Adrenal gland (tissue), 5 donors: Measurements from ENCODE around the gene VRK2.

ENCODE experiments used
- POLR2A ChIP-seq, 2 donors: fragments of 450-650 bp; IDR thresholded peaks; one replicate each; pipeline ENCODE4 v1.6.1; 2017; ENCODE audit warnings: antibody characterized with exemption in 2 of 2, mild to moderate bottlenecking in 2 of 2, moderate library complexity in 1 of 2
- TF ChIP-seq, protein P1 (sequence below), 6 experiments: fragments of 450-650 bp in 4 of 6; fragments of 200-600 bp in 2 of 6; sonication (generic) in 1 of 6; IDR thresholded peaks; 1 replicate in 5 of 6; 2 replicates in 1 of 6; pipeline versions ENCODE4 v1.5.1 to v1.8.0; 2016 to 2021; ENCODE audit warnings: antibody characterized with exemption in 6 of 6, mild to moderate bottlenecking in 2 of 6, moderate library complexity in 1 of 6
- donor health status: DM: no; HTN: no; CAD: no.

DNA sequence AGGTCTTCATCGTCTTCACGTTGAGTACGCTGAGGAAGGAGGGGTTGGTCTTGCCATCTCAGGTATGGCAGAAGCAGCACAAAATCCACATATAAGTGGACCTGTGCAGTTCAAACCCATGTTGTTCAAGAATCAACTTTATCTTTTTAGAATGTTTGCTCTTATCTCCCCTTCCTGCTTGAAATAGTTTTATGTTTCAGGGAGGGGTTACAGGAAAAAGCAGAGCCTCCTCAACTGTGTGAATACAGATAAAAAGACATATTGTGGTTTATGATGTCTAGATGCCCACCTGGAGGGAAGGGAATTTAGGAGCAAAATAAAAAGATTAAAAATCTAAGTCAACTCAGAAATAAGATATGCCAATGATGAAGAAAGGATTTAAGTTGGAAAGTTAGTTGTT, 75.9 kb downstream of the VRK2 start:
- TF ChIP-seq, protein P1, sequence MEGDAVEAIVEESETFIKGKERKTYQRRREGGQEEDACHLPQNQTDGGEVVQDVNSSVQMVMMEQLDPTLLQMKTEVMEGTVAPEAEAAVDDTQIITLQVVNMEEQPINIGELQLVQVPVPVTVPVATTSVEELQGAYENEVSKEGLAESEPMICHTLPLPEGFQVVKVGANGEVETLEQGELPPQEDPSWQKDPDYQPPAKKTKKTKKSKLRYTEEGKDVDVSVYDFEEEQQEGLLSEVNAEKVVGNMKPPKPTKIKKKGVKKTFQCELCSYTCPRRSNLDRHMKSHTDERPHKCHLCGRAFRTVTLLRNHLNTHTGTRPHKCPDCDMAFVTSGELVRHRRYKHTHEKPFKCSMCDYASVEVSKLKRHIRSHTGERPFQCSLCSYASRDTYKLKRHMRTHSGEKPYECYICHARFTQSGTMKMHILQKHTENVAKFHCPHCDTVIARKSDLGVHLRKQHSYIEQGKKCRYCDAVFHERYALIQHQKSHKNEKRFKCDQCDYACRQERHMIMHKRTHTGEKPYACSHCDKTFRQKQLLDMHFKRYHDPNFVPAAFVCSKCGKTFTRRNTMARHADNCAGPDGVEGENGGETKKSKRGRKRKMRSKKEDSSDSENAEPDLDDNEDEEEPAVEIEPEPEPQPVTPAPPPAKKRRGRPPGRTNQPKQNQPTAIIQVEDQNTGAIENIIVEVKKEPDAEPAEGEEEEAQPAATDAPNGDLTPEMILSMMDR (IDR thresholded peaks at IDR 0.05) = no peak
- no peak for TF ChIP-seq POLR2A (IDR thresholded peaks at IDR 0.05)
